ENCODE measurements around the gene ADAMTSL3. TPM values are rescaled to one million over a fixed set of nuclear protein-coding genes. Genes with fewer than 3 reads are reported as not detected.

ADAMTSL3 gene
- total RNA-seq, 1 donor = not detected

DNA sequence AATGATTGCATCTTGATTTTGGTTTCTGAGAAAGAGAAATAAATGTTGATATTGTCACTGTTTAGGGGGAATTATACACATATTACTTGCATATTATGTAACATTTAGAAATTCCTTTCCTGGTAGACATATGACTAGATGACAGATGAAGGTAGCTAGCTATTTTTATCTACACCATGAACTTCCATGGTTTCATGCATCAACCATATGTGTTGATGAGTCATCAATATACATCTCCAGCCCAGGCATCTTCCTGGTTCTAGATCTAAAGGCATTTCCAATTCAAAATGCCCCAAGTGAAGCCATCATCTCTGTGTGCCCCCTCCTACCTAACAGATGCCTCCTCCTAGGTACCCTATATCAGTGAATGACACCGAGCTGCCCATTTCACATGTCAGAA, 9.5 kb upstream of the ADAMTSL3 start:
- no peaks in the 10 kb centered on the region for H3K4me1 ChIP-seq (ENCODE audit: insufficient read depth, low read length)
- H3K27me3 ChIP-seq (ENCODE audit: insufficient read depth, low read length) = no peaks in the 10 kb centered on the region
- H3K9me3 ChIP-seq (ENCODE audit: low read depth, low read length) = no peaks in the 10 kb centered on the region
- no peak overlapping the region for H3K4me3 ChIP-seq (ENCODE audit: low read length)

DNA sequence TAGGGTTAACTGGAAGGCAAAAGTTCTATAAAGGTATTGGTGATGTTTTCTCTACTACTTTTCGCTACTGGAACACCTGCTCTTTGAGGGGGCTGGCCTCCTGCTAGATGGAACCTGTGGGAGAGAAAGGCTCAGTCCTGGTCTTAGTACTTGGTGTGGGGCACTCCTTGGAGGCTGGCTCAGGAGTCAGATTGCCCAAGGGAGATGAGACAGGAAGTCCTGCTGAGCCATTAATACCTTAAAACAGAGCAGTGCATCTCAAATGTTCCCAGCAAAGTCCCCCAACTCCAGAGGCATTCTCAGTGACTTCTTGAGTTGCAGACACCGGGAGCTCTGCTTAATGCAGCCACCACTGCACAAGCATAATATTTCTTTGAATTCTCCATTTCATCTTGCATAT, 3.1 kb upstream of the ADAMTSL3 start:
- H3K9me3 ChIP-seq (ENCODE audit: low read depth, low read length) = no peaks in the 10 kb centered on the region

DNA sequence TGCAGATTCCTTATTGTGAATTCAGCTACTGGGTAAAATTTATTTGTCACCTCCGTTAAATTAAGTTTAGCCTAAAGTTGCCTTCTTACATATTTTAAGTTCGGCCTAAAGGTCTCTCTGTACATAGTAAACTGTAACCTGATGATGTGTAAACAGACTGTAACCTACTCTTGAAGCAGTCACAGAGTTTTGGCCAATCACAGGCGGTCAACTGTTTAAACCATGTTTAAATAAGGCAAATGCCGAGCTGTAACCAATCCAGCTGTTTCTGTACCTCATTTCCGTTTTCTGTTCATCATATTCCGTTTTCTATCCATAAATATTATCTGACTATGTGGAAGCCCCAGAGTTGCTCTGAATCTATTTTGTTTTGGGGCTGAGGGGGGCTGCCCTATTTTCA, 2.4 kb upstream of the ADAMTSL3 start:
- Histone ChIP-seq H3K4me1 (ENCODE audit: insufficient read depth, low read length) (no peaks in the 10 kb centered on the region), H3K9me3 (ENCODE audit: low read depth, low read length) (no peaks in the 10 kb centered on the region), H3K4me3 (ENCODE audit: low read length) (no peak overlapping the region), H3K27me3 (ENCODE audit: insufficient read depth, low read length) (peaks cover 27% of the 10 kb centered on the region)

More for the DNA sequence above, 3.1 kb upstream of the ADAMTSL3 start:
- no peak overlapping the region for H3K4me3 ChIP-seq (ENCODE audit: low read length)
- H3K4me1 ChIP-seq (ENCODE audit: insufficient read depth, low read length) = no peaks in the 10 kb centered on the region
- H3K27me3 ChIP-seq (ENCODE audit: insufficient read depth, low read length) = peaks cover 27% of the 10 kb centered on the region

GRCh38 chr15:83652626-83653204, 1.2 kb upstream of the ADAMTSL3 start:
- no peaks in the 10 kb centered on the region for H3K9me3 ChIP-seq (ENCODE audit: low read depth, low read length)
- H3K4me3 ChIP-seq (ENCODE audit: low read length) = no peak overlapping the region
- peaks cover 27% of the 10 kb centered on the region for H3K27me3 ChIP-seq (ENCODE audit: insufficient read depth, low read length)
- H3K4me1 ChIP-seq (ENCODE audit: insufficient read depth, low read length) = no peaks in the 10 kb centered on the region

DNA sequence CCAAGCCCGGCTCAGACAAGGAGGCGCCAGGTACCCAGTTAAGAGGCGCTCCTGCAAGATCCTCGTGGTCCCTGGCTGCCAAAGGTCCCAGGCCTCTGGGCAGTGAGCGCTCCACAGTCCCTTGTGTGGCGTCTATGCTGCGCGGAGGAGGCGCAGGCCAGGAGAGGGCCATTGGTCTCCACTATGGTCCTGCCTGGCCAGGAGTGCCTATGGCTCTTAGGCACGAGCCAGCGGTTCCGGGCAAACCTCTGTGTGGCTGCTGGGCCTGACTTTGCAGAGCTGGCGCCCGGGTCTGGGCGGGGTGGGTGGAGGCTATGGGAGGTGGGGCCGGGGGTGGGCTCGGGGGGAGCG, 660 bp upstream of the ADAMTSL3 start:
- Histone ChIP-seq H3K27me3 (ENCODE audit: insufficient read depth, low read length) (peaks cover 27% of the 10 kb centered on the region), H3K9me3 (ENCODE audit: low read depth, low read length) (no peaks in the 10 kb centered on the region), H3K4me1 (ENCODE audit: insufficient read depth, low read length) (no peaks in the 10 kb centered on the region), H3K4me3 (ENCODE audit: low read length) (no peak overlapping the region)

DNA sequence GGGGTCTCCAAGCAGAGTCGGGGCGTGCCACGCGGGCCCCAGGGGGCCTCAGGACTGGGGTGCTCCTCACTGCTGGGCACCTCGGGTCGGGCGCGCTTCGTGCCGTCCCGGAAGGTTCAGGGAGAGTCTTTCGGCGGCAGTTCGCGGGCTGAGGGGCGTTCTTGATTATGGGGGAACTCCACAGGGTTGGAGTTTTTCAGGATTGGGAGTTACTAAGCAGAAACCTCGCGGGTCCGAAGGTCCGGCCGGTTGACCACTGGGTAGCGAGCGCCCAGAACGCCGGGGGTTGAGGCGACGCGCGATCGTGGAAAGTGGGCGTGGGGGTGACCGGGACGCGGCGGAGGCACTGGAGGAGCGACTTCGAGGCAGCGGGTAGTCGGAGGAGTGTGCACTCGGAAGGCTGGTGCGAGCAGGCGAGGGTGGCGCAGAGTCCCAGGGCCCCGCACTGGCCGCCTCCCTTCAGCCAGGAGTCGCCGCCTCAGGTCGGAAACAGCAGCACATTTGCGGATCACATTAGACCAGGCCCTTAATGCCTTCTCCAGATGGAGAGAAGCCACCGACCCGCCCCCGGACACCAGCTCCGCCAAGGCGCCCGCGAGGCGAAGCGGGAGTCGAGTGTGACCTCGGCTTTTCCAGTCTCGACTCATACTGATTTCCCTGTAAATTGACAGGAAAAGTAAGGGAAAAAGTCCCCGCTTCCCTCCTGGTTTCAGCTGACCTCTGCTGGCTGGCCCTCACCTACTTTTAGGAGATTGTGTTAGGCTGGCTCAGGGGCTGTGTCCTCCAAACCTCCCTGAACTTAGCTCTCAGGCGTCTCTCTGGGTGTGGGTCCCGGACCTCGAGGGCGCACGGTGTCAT, 685 bp downstream of the ADAMTSL3 start:
- no peaks in the 10 kb centered on the region for H3K9me3 ChIP-seq (ENCODE audit: low read depth, low read length)
- no peaks in the 10 kb centered on the region for H3K4me1 ChIP-seq (ENCODE audit: insufficient read depth, low read length)
- H3K27me3 ChIP-seq (ENCODE audit: insufficient read depth, low read length) = peaks cover 27% of the 10 kb centered on the region
- no peak overlapping the region for H3K4me3 ChIP-seq (ENCODE audit: low read length)

- peaks cover 27% of the 10 kb centered on the region for H3K27me3 ChIP-seq (ENCODE audit: insufficient read depth, low read length)
- H3K4me3 ChIP-seq (ENCODE audit: low read length) = no peak overlapping the region
- H3K9me3 ChIP-seq (ENCODE audit: low read depth, low read length) = no peaks in the 10 kb centered on the region
- H3K4me1 ChIP-seq (ENCODE audit: insufficient read depth, low read length) = no peaks in the 10 kb centered on the region
Observed at GRCh38 chr15:83655237-83655616, 1.3 kb downstream of the ADAMTSL3 start.

DNA sequence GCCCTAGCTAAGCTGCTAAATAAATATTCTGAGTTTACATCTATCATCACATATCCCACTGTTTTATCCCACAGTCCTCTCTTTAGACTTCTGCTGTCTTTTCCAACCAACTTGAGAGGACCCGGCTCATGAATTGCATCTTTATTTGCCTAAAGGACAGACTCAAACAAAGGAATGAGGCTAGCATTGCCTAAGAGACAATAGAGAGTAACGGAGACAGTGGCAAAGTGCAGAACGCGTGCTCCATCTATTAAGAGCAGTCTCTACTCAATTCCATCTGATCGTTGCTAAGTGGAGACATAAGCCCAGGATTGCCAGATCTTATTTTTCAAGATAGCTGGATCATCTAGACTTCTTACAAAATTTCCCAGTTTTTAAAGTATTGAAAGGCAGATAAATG, 2.3 kb downstream of the ADAMTSL3 start:
- Histone ChIP-seq H3K27me3 (ENCODE audit: insufficient read depth, low read length) (peaks cover 27% of the 10 kb centered on the region), H3K4me3 (ENCODE audit: low read length) (no peak overlapping the region), H3K4me1 (ENCODE audit: insufficient read depth, low read length) (no peaks in the 10 kb centered on the region), H3K9me3 (ENCODE audit: low read depth, low read length) (no peaks in the 10 kb centered on the region)

DNA sequence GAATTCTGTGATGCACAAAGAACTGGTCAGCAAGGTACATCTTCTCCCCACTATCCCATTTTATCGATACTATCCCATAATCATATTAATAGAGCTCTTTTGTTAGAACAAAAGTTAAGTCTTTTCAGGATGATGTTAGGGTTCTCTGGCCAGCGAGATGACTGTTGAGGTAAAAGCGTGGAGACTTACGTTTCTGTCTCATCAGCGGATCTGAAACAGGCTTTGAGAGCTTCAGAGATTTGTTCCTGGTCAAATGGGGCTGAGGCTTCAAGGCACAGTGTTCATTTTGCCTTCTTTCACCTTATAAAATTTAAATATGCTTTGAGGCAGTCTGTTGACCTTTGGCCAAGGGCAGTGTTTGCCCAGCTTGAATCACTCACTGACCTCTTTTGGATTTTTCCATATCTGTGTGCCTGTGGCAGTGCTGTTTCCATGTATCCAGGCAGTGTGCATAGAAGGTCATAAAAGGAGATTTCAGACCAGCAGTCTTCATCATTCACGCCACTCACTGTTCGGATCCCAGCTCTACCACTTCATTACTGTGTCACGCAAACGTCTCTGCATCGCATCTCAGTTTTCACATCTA, 3.1 kb downstream of the ADAMTSL3 start:
- Histone ChIP-seq H3K27me3 (ENCODE audit: insufficient read depth, low read length) (peaks cover 27% of the 10 kb centered on the region), H3K4me3 (ENCODE audit: low read length) (no peak overlapping the region), H3K9me3 (ENCODE audit: low read depth, low read length) (no peaks in the 10 kb centered on the region), H3K4me1 (ENCODE audit: insufficient read depth, low read length) (no peaks in the 10 kb centered on the region)

DNA sequence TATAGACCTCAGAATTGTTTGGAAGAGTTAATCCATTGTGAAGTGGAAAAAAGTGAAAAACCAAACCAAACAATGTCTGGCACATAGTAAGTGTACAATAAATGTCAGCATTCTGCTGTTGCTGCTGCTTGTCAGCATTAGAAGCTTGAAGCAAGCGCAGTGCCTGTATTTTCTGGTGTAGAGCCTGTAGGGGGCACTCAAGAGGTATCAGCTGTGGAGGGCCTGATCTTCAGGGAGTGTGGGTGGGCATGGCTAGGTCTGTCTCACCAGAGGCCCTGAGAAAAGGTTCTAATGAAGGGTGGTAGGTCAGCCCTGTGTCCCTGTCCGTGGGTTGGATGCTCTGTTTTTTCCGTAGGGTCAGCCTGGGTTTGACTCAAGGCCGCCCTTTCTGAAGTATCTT, 3.6 kb downstream of the ADAMTSL3 start:
- peaks cover 22% of the 10 kb centered on the region for H3K27me3 ChIP-seq (ENCODE audit: insufficient read depth, low read length)
- H3K4me1 ChIP-seq (ENCODE audit: insufficient read depth, low read length) = no peaks in the 10 kb centered on the region
- H3K4me3 ChIP-seq (ENCODE audit: low read length) = no peak overlapping the region
- H3K9me3 ChIP-seq (ENCODE audit: low read depth, low read length) = no peaks in the 10 kb centered on the region

DNA sequence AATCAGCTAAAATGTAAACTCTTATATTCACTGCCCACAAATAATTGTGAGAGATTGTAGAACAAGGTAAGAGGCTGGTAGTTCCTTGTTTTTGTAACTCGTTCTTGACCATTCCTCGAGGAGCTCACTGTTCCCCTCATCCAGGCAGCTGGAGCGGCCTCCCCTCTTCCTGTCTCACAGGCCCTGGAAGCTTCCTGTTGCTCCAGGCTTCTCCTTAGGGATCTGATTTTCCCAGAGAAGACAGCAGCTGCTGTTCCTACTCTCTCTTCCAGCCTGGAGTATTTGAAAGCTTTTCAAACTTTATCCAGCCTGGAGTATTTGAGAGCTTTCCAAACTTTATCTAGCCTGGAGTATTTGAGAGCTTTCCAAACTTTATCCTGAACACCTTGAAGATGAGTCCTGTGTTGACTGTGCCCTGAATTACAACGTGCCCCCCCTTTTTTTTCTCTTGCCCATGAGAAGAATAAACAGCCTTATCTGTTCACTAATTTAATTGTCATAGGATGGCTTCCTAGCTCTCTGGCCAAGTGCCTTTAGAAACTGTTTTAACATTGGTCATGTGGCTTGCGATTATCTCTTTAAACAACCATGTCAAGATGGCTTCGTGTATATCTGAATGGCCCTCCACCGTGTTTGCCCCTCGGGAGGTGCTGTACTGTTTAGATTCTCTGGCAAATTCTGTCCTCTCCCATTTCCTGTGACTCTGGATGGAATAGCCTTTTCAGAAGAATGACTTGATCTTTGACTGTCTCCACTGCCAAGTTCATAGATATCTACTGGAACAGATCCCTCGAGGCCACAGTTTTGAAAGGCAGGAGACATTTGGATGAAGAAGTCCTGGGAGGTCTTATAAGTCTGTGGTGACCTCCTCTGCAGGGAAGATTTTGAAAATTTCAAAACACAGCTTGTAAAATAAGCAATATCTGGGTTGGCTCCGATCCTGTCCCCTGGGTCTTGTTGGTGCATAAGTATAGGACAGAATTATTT, 4.8 kb downstream of the ADAMTSL3 start:
- Histone ChIP-seq H3K4me3 (ENCODE audit: low read length) (no peak overlapping the region), H3K4me1 (ENCODE audit: insufficient read depth, low read length) (no peaks in the 10 kb centered on the region), H3K9me3 (ENCODE audit: low read depth, low read length) (no peaks in the 10 kb centered on the region), H3K27me3 (ENCODE audit: insufficient read depth, low read length) (peaks cover 14% of the 10 kb centered on the region)

GRCh38 chr15:83659417-83659812, 5.5 kb downstream of the ADAMTSL3 start:
- H3K27me3 ChIP-seq (ENCODE audit: insufficient read depth, low read length) = peaks cover 12% of the 10 kb centered on the region
- H3K4me3 ChIP-seq (ENCODE audit: low read length) = no peak overlapping the region
- H3K9me3 ChIP-seq (ENCODE audit: low read depth, low read length) = no peaks in the 10 kb centered on the region
- H3K4me1 ChIP-seq (ENCODE audit: insufficient read depth, low read length) = no peaks in the 10 kb centered on the region

GRCh38 chr15:83665480-83665879, 11.6 kb downstream of the ADAMTSL3 start:
- no peaks in the 10 kb centered on the region for H3K4me1 ChIP-seq (ENCODE audit: insufficient read depth, low read length)
- H3K9me3 ChIP-seq (ENCODE audit: low read depth, low read length) = no peaks in the 10 kb centered on the region
- no peaks in the 10 kb centered on the region for H3K27me3 ChIP-seq (ENCODE audit: insufficient read depth, low read length)
- H3K4me3 ChIP-seq (ENCODE audit: low read length) = no peak overlapping the region

- H3K27me3 ChIP-seq (ENCODE audit: insufficient read depth, low read length) = no peaks in the 10 kb centered on the region
- H3K9me3 ChIP-seq (ENCODE audit: low read depth, low read length) = peaks cover 7% of the 10 kb centered on the region
- H3K4me3 ChIP-seq (ENCODE audit: low read length) = no peak overlapping the region
- H3K4me1 ChIP-seq (ENCODE audit: insufficient read depth, low read length) = no peaks in the 10 kb centered on the region
Observed at GRCh38 chr15:83670672-83671229, 16.8 kb downstream of the ADAMTSL3 start.
